Fibroblast of skin of abdomen (primary cell): Measurements from ENCODE around the gene RPP25.
A peak's percentile ranks its signal among the peaks of the same experiment; 100 is the strongest.
"Not testable (repeated sequence)": the region's sequence is repeated elsewhere in the genome, so short reads cannot be mapped to it uniquely, and the experiment has no call there.

ENCODE experiments used
- DNase-seq: peaks from one replicate; pipeline ENCODE4 v3.0.0-alpha.2; 2013

The RPP25 gene

DNA sequence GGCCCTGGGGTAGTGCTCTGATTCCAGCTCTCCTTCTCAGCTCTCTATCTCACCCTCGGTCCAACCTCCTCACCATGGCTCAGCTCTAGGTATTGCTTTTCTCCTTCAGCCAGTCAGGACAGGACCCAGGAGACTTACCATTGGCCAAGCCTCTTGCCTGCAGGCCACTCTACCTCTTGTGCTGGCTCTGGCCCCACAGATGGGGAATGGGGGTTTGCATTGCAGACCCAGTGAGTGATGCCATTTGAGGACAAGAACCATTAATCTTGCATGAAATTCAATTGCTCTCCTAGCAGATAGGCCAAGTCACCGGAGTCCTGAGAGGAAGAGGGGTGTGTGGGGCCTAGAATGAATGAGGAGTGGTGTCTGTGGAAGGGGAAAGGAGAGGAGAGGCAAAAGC lies 6.1 kb upstream of the RPP25 start:
- DNase-seq, result no peak

- no peak for DNase-seq
Measured at GRCh38 chr15:74962219-74962618, 5.6 kb upstream of the RPP25 start.

- no peak for DNase-seq
Measured at GRCh38 chr15:74961616-74962015, 5.0 kb upstream of the RPP25 start.

- DNase-seq, result no peak
Measured at GRCh38 chr15:74960995-74961588, 4.5 kb upstream of the RPP25 start.

DNA sequence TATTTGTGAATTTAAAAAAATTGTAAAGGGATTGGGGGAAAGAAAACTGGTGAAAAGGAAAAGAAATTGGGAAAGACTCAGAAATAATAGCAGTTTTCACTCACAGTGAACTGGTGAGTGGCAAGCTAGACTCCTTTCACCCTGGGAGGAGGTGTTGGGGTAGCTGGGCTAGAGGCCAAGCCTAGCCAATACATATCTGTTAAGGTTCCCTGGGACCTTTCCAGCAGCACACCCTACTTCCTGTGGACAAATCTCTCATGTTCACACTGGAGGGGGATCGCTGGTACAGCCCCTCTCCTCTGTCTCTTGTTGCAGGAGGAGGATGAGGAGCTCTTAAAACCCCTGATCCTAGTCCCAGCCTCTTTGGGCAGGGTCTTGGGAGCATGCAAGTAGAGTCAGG lies 3.7 kb upstream of the RPP25 start:
- DNase-seq, result no peak

- DNase-seq, result no peak
Measured at GRCh38 chr15:74959586-74959939, 3.0 kb upstream of the RPP25 start.

GRCh38 chr15:74958908-74959585 lies 2.5 kb upstream of the RPP25 start:
- DNase-seq, result no peak

DNA sequence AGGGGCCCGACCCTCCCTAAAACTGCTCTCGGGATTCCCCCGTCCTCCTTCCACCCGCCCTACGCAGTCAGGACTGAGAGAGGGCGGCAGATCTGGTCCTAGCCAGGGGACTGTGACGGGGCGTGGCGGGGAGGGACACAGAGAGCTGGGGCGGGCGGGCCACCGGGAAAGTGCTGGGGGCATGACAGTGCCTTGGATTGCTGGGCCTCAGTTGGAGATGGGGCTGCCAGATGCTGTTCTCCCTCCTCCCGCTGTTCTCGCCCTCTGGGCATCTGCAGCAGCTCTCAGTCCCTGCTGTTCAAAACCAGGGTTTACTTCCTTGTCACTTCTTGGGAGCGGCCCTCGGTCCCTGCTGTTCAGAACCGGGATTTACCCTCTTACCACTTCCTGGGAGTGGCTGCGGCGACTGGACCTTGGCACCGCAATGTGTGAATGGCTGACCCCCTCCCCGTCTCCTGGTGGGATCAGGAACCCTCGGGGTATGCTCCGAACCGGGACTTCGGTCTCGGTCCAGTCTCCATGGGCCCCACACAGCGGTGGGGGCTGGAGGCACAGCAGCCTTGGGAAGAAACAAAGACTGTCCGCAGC lies 1.8 kb upstream of the RPP25 start:
- DNase-seq, result no peak

DNA sequence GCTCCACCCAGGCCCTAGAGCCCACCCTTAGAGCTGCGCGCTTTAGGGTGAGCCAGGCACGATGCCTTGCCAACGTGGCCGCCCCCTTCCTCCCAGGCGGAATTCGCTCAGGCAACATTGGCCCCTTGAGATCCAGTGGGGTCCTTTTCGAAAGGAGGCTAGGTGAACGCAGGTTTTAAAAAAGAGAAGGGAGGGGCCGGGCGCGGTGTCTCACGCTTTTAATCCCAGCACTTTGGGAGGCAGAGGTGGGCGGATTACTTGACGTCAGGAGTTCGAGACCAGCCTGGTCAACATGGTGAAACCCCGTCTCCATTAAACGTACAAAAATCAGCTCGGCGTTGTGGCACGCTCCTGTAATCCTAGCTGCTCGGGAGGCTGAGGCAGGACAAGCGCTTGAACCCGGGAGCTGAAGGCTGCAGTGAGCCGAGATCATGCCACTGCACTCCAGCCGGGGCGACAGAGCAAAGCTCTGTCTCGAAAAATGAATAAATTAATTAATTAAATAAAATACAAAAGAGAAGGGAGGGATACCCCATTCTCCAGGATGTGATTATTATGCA lies 984 bp upstream of the RPP25 start:
- no peak for DNase-seq

GRCh38 chr15:74955796-74956647 lies 550 bp downstream of the RPP25 start:
- peak; percentile 61 for DNase-seq

DNA sequence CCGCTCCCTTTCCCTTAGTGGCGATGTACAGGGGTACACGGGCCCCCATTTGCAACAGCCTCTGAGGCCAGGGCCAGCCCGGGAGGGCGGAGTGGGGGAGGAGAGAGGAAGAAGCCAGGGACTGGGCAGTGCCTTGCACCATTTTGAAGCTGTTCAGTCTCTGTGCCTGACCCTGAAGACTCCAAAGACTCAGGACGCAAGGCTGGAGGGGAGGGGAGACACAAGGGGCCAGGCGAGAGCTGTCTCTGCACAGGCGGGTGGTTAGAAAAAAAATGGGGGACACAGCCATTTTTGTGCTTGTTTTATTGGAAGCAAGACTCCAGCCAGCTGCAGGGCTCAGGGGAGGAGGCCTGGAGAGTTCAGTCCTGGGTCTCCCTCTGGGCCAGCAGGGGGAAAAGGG lies 1.6 kb downstream of the RPP25 start:
- no peak for DNase-seq

GRCh38 chr15:74954515-74954914 lies 2.1 kb downstream of the RPP25 start:
- peak; percentile 53 for DNase-seq

GRCh38 chr15:74951006-74951405 lies 5.6 kb downstream of the RPP25 start:
- DNase-seq, result no peak

GRCh38 chr15:74950078-74950908 lies 6.3 kb downstream of the RPP25 start:
- DNase-seq, result peak; percentile 66

DNA sequence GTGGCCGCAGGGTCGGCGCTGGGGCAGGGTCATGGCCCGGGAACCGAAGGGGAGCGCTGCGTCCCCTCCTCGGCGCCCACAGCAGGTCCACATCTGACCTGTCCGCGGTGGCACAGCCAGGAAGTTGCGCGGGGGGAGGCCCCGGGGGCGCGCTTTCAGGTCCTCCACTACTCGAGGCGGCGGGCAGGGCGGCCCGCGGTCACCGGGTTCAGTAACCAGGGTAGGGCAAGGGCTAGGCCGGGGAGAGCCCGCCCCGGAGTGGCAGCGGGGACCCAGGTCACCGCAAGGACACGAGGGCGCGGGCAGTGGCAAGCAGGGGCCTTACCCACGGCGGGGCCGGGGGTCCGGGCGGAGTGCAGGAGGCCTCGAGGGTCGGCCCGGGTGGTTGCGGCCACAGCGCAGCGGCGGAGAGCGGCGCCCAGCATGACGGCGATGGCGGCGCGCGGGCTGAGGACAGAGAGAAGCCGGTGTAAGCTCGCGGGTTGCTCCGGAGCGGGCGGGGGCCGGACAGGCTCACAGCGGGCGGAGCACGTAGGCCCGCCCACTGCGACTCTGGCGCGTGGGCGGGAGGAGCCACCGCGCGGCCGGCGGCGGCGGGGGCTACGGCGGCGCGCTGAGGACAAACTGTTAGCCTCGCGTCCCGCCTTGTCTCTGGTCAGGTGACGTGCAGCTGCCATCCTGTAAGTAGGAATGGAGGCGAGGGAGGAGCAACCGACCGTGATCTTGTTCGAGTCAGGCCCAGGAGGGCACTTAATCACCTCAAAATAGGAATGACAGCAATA lies 18.8 kb downstream of the RPP25 start, which contains the start of gene COX5A:
COX5A (minus strand) TSS at position 484 of the 782 bp plus-strand sequence; CDS start at position 425, 59 bp downstream.
- peak; percentile 98 for DNase-seq

GRCh38 chr15:74937272-74937589 lies 19.3 kb downstream of the RPP25 start:
- no peak for DNase-seq

DNA sequence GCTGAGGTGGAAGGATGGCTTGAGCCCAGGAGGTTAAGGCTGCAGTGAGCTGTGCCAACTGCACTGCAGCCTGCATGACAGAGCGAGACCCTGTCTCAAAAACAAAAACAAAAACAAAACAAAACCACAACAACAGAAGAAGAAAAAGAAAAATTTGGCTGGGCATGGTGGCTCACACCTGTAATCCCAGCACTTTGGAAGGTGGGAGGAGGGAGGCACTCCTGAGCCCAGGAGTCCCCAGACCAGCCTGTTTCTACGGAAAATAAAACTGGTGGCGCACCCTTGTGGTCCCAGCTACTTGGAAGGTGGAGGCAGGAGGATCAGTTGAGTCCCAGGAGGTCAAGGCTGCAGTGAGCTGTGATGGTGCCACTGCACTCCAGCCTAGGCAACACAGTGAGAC lies 21.4 kb downstream of the RPP25 start:
- not testable (repeated sequence) for DNase-seq

GRCh38 chr15:74933573-74933972 lies 23.0 kb downstream of the RPP25 start:
- DNase-seq, result no peak

- no peak for DNase-seq
Measured at GRCh38 chr15:74928771-74929198, 27.8 kb downstream of the RPP25 start.

- DNase-seq, result no peak
Measured at GRCh38 chr15:74924525-74924924, 32.0 kb downstream of the RPP25 start.

DNA sequence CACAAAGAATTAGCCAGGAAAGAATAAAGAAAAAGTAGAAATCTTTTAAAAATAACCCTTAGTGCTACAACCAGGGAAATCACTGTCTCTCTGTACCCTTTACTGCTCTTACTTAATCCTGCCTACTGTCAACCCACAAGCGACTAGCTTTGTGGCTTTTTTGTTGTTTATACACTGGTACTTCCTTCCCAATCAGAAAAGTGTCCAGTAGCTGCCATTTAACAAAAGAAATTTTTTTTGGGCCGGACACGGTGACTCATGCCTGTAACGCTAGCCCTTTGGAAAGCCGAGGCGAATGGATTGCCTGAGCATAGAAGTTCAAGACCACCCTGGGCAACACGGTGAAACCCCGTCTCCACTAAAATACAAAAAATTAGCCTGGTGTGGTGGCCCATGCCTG lies 36.1 kb downstream of the RPP25 start:
- no peak for DNase-seq
